Thoracic aorta (tissue), 2 donors: ENCODE results near the gene PCBP4. TPM values are rescaled to one million over a fixed set of nuclear protein-coding genes. Genes with fewer than 3 reads are reported as not detected.

Experiments used
- ATAC-seq: fragments of 150-250 bp; one replicate; pipeline ENCODE4 v1.8.0; 2017; ENCODE audit warnings: low read depth; ENCODE audit not compliant: insufficient number of reproducible peaks, low FRiP score
- DNase-seq: peaks from one replicate; pipeline ENCODE4 v3.0.0-alpha.2; 2020; ENCODE audit warnings: low spot score
- H3K27ac ChIP-seq, 2 donors: fragments of 200-600 bp; sonication (generic); 1 replicate in 1 of 2; 2 replicates in 1 of 2; pipeline ENCODE4 v1.5.1; 2016; ENCODE audit warnings: mild to moderate bottlenecking in 2 of 2, moderate library complexity in 2 of 2
- H3K27me3 ChIP-seq: fragments of 200-600 bp; sonication (generic); replicated peaks from 2 replicates; pipeline ENCODE4 v1.6.0; 2016; ENCODE audit warnings: mild to moderate bottlenecking; ENCODE audit not compliant: insufficient read depth
- H3K36me3 ChIP-seq: fragments of 200-600 bp; sonication (generic); one replicate; pipeline ENCODE4 v1.5.1; 2016
- H3K4me1 ChIP-seq, 2 donors: fragments of 200-600 bp; sonication (generic); 1 replicate in 1 of 2; 2 replicates in 1 of 2; pipeline versions ENCODE4 v1.5.1 to v1.6.0; 2016; ENCODE audit warnings: low read depth in 2 of 2, mild to moderate bottlenecking in 1 of 2; ENCODE audit not compliant: control insufficient read depth in 1 of 2
- H3K4me3 ChIP-seq: fragments of 200-600 bp; sonication (generic); 2 replicates; pipeline ENCODE4 v1.5.1; 2016; ENCODE audit warnings: mild to moderate bottlenecking
- H3K9me3 ChIP-seq: fragments of 200-600 bp; sonication (generic); 2 replicates; pipeline ENCODE4 v1.5.1; 2016
- total RNA-seq, 2 donors: library from RNA; depleted of rRNA; stranded (reverse); fragments of >200 nt; gene quantifications; one replicate each; pipeline versions ENCODE4 v1.1.0 to v1.2.3, GENCODE V29; 2016
- TF ChIP-seq, protein P1 (sequence below): fragments of 200-600 bp; sonication (generic); IDR thresholded peaks from one replicate; pipeline ENCODE4 v1.5.1; 2019; ENCODE audit warnings: antibody characterized with exemption

Gene PCBP4
- total RNA-seq, 2 donors from 2014 or later = 127 to 144 TPM

DNA sequence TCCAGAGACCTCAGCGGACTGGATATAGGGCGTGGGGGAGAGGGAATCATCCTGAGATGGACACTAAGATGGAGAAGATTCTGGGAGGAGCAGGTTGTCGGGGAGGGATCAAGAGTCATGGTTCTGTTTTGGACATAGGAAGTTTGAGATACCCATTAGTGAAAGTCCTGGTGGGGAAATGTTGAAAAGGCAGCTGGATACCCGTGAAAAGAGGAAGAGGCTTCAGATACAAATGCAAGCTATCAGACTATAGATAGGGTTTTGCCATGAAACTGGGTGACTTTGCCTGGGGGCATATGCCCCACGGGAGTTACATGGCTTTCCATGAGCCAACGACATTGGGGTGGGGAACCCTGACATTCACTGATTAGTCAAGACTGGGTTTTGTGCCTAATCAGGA is 13.1 kb downstream of the PCBP4 start:
- Histone ChIP-seq H3K4me3 (no peak overlapping the region), H3K9me3 (no peaks in the 10 kb centered on the region), H3K27ac (no peak overlapping the region), H3K36me3 (peaks cover 6% of the 10 kb centered on the region), H3K27me3 (no peaks in the 10 kb centered on the region), H3K4me1 (peaks cover 3 to 17% of the 10 kb centered on the region in 2 donors)
- ATAC-seq (no peak), DNase-seq (no peak)
- TF ChIP-seq, protein P1, sequence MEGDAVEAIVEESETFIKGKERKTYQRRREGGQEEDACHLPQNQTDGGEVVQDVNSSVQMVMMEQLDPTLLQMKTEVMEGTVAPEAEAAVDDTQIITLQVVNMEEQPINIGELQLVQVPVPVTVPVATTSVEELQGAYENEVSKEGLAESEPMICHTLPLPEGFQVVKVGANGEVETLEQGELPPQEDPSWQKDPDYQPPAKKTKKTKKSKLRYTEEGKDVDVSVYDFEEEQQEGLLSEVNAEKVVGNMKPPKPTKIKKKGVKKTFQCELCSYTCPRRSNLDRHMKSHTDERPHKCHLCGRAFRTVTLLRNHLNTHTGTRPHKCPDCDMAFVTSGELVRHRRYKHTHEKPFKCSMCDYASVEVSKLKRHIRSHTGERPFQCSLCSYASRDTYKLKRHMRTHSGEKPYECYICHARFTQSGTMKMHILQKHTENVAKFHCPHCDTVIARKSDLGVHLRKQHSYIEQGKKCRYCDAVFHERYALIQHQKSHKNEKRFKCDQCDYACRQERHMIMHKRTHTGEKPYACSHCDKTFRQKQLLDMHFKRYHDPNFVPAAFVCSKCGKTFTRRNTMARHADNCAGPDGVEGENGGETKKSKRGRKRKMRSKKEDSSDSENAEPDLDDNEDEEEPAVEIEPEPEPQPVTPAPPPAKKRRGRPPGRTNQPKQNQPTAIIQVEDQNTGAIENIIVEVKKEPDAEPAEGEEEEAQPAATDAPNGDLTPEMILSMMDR = no peak

DNA sequence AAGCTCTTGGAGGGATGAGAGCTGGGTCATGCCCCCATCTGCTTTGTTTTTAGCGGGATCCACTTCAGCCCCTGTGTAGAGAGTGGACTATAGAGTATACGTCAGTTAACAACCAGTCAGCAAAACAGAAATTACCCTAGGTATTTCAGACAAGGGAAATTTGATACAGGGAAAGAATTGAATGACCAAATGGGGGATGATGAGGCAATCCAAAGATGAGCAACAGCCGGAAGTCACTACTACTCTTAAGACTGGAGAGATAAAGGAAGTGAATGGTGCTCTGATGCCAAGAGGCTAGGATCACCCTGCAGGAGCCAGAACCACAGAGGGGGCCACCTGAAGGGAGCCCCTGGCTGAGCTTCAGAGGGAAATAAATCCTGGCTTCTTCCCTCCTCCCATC is 13.8 kb downstream of the PCBP4 start:
- TF ChIP-seq, protein P1 = no peak
- DNase-seq (no peak), ATAC-seq (no peak)
- H3K4me3 ChIP-seq = no peak overlapping the region
- peaks cover 3 to 17% of the 10 kb centered on the region in 2 donors for H3K4me1 ChIP-seq
- no peaks in the 10 kb centered on the region for H3K9me3 ChIP-seq
- no peaks in the 10 kb centered on the region for H3K27me3 ChIP-seq
- H3K27ac ChIP-seq = no peak overlapping the region
- H3K36me3 ChIP-seq = no peaks in the 10 kb centered on the region

DNA sequence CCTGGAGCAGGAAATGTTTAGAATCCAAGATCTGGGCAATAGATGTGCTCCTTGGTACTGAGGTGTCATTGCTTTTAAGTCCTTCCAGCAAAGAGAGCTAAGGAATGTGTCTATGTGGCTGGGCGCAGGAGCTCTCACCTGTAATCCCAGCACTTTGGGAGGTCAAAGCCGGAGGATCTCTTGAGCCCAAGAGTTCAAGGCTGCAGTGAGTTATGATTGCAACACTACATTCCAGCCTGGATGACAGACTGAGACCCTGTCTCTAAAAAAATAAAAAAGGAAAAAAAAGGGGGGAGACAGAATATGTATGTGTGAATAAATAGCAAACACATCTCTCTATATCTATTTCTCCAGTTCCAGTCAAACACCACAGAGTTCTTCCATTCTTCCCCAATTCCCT is 16.4 kb downstream of the PCBP4 start:
- DNase-seq = no peak
- no peak for ATAC-seq
- Histone ChIP-seq H3K9me3 (no peaks in the 10 kb centered on the region), H3K27ac (no peak overlapping the region), H3K36me3 (no peaks in the 10 kb centered on the region), H3K4me1 (peaks cover 0 to 8% of the 10 kb centered on the region in 2 donors), H3K4me3 (no peak overlapping the region), H3K27me3 (no peaks in the 10 kb centered on the region)
- TF ChIP-seq, protein P1 = no peak

DNA sequence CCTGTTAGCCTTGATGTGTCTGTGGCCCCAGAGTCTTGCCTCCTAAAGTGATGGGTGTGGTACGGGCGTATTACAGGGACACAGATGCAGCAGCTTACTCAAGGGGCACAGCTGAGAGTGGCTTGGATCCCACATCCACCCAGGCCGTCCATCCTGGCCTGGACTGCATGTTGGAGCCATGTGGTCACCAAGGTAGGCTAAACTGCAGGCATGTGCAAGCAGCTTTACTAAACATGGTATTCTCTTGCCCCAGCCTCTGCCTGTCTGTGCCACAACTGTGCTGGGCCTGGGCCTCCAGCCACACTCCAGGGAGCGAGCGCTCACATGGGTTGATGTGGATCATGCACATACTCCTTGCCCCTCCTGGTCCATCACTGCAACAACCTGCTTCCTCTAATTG is 18.1 kb downstream of the PCBP4 start:
- Histone ChIP-seq H3K4me3 (no peak overlapping the region), H3K27ac (no peak overlapping the region), H3K9me3 (no peaks in the 10 kb centered on the region), H3K4me1 (no peaks in the 10 kb centered on the region), H3K36me3 (no peaks in the 10 kb centered on the region), H3K27me3 (no peaks in the 10 kb centered on the region)
- DNase-seq (no peak), ATAC-seq (no peak)
- TF ChIP-seq, protein P1 = no peak

DNA sequence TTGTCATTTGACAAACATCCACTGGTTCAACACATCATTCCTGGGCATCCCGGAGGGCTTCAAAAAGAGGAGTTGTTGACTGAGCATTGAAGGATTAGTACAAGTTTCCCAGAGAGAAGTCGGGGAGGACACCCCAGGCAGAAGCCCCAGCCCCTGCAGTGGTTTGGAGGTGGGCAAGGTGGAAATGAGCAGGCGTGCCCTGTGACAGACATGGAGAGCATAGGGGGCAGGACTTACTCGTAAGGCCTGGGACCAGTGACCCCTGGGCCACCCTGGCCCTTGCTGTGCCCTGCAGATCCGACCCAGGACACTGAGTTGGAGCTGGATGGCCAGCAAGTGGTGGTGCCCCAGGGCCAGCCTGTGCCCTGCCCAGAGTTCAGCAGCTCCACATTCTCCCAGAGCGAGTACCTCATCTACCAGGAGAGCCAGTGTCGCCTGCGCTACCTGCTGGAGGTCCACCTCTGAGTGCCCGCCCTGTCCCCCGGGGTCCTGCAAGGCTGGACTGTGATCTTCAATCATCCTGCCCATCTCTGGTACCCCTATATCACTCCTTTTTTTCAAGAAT is 19.2 kb downstream of the PCBP4 start:
- no peaks in the 10 kb centered on the region for H3K36me3 ChIP-seq
- no peaks in the 10 kb centered on the region for H3K9me3 ChIP-seq
- DNase-seq = no peak
- TF ChIP-seq, protein P1 = no peak
- H3K27ac ChIP-seq = no peak overlapping the region
- no peaks in the 10 kb centered on the region for H3K27me3 ChIP-seq
- ATAC-seq = no peak
- H3K4me3 ChIP-seq = no peak overlapping the region
- peaks cover 0 to 4% of the 10 kb centered on the region in 2 donors for H3K4me1 ChIP-seq
